Vagina (tissue), 2 donors: Measurements from ENCODE around the gene NXNL1.

Experiments used
- POLR2A ChIP-seq, 2 donors: fragments of 450-650 bp; IDR thresholded peaks; one replicate each; pipeline ENCODE4 v1.6.1; 2017; ENCODE audit warnings: antibody characterized with exemption in 2 of 2, mild to moderate bottlenecking in 2 of 2, moderate library complexity in 2 of 2
- POLR2AphosphoS5 ChIP-seq, 2 donors: sonication (generic); formaldehyde crosslinking; IDR thresholded peaks; one replicate each; pipeline ENCODE4 v1.9.0; 2017; ENCODE audit warnings: antibody characterized with exemption in 2 of 2, mild to moderate bottlenecking in 2 of 2, low read depth in 1 of 2; ENCODE audit not compliant: insufficient read depth in 1 of 2
- TF ChIP-seq, protein P1 (sequence below), 3 experiments: fragments of 450-650 bp in 2 of 3; fragments of 200-600 bp in 1 of 3; sonication (generic) in 1 of 3; IDR thresholded peaks; one replicate each; pipeline ENCODE4 v1.5.1; 2017 to 2019; ENCODE audit warnings: antibody characterized with exemption in 3 of 3, mild to moderate bottlenecking in 2 of 3, moderate library complexity in 2 of 3

DNA sequence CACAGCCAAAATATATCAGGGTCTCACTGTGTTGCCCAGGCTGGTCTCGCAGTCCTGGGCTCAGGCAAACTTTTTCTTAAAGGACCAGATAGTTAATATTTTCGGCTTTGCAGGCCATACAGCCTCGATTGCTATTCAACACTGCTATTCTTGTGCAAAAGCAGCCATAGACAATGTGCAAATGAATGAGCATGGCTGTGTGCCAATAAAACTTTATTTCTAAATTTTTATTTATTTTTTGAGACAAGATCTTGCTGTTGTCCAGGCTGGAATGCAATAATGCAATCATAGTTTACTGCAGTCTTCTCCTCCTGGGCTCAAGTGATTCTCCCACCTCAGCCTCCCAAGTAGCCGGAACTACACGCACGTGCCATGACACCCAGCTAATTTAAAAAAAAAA is 42.5 kb upstream of the NXNL1 start:
- TF ChIP-seq, protein P1, sequence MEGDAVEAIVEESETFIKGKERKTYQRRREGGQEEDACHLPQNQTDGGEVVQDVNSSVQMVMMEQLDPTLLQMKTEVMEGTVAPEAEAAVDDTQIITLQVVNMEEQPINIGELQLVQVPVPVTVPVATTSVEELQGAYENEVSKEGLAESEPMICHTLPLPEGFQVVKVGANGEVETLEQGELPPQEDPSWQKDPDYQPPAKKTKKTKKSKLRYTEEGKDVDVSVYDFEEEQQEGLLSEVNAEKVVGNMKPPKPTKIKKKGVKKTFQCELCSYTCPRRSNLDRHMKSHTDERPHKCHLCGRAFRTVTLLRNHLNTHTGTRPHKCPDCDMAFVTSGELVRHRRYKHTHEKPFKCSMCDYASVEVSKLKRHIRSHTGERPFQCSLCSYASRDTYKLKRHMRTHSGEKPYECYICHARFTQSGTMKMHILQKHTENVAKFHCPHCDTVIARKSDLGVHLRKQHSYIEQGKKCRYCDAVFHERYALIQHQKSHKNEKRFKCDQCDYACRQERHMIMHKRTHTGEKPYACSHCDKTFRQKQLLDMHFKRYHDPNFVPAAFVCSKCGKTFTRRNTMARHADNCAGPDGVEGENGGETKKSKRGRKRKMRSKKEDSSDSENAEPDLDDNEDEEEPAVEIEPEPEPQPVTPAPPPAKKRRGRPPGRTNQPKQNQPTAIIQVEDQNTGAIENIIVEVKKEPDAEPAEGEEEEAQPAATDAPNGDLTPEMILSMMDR (IDR thresholded peaks at IDR 0.05): no peak
- TF ChIP-seq POLR2A (IDR thresholded peaks at IDR 0.05) (no peak), POLR2AphosphoS5 (IDR thresholded peaks at IDR 0.05; ENCODE audit: insufficient read depth in 1 of 2, low read depth in 1 of 2) (no peak)
